ENCODE data around the gene CEP68.
A peak's percentile ranks its signal among the peaks of the same experiment; 100 is the strongest.
"Not testable (repeated sequence)": the region's sequence is repeated elsewhere in the genome, so short reads cannot be mapped to it uniquely, and the experiment has no call there.

CEP68 gene

GRCh38 chr2:65056215-65057053 is at the start of gene CEP68:
TSS of gene CEP68 (plus strand) at chr2:65056416. CDS start at chr2:65069445, 13,029 bp downstream.
- Mint-ChIP-seq H3K4me1 (ENCODE audit: low read depth) (peaks cover 69% of the 10 kb centered on the region), H3K36me3 (no peaks in the 10 kb centered on the region), H3K27ac (peak within 1 kb of the TSS; percentile 93), H3K9me3 (ENCODE audit: low read depth) (no peaks in the 10 kb centered on the region), H3K27me3 (no peaks in the 10 kb centered on the region), H3K4me3 (peak within 1 kb of the TSS; percentile 96)

- H3K4me1 Mint-ChIP-seq (ENCODE audit: low read depth) = peaks cover 5% of the 10 kb centered on the region
- H3K27me3 Mint-ChIP-seq = no peaks in the 10 kb centered on the region
- no peaks in the 10 kb centered on the region for H3K9me3 Mint-ChIP-seq (ENCODE audit: low read depth)
- H3K4me3 Mint-ChIP-seq = no peak overlapping the region
- no peak overlapping the region for H3K27ac Mint-ChIP-seq
- H3K36me3 Mint-ChIP-seq = peaks cover 9% of the 10 kb centered on the region
Observed at GRCh38 chr2:65013776-65014175, 42.4 kb upstream of the CEP68 start.

GRCh38 chr2:65015731-65016130 is 40.5 kb upstream of the CEP68 start:
- H3K36me3 Mint-ChIP-seq = peaks cover 10% of the 10 kb centered on the region
- H3K9me3 Mint-ChIP-seq (ENCODE audit: low read depth) = no peaks in the 10 kb centered on the region
- H3K4me3 Mint-ChIP-seq = no peak overlapping the region
- H3K4me1 Mint-ChIP-seq (ENCODE audit: low read depth) = peaks cover 5% of the 10 kb centered on the region
- H3K27me3 Mint-ChIP-seq = no peaks in the 10 kb centered on the region
- no peak overlapping the region for H3K27ac Mint-ChIP-seq

GRCh38 chr2:65016789-65017188 is 39.4 kb upstream of the CEP68 start:
- H3K27me3 Mint-ChIP-seq = no peaks in the 10 kb centered on the region
- no peak overlapping the region for H3K27ac Mint-ChIP-seq
- peaks cover 5% of the 10 kb centered on the region for H3K4me1 Mint-ChIP-seq (ENCODE audit: low read depth)
- H3K4me3 Mint-ChIP-seq = no peak overlapping the region
- H3K9me3 Mint-ChIP-seq (ENCODE audit: low read depth) = no peaks in the 10 kb centered on the region
- peaks cover 10% of the 10 kb centered on the region for H3K36me3 Mint-ChIP-seq

GRCh38 chr2:65017335-65017734 is 38.9 kb upstream of the CEP68 start:
- H3K27me3 Mint-ChIP-seq = no peaks in the 10 kb centered on the region
- H3K4me3 Mint-ChIP-seq = no peak overlapping the region

GRCh38 chr2:65018141-65018582 is 38.1 kb upstream of the CEP68 start:
- H3K36me3 Mint-ChIP-seq = peaks cover 13% of the 10 kb centered on the region
- H3K27ac Mint-ChIP-seq = no peak overlapping the region
- no peaks in the 10 kb centered on the region for H3K9me3 Mint-ChIP-seq (ENCODE audit: low read depth)
- peaks cover 5% of the 10 kb centered on the region for H3K4me1 Mint-ChIP-seq (ENCODE audit: low read depth)
- H3K27me3 Mint-ChIP-seq = no peaks in the 10 kb centered on the region
- no peak overlapping the region for H3K4me3 Mint-ChIP-seq

More at GRCh38 chr2:65017335-65017734, 38.9 kb upstream of the CEP68 start:
- Mint-ChIP-seq H3K36me3 (peaks cover 10% of the 10 kb centered on the region), H3K27ac (no peak overlapping the region), H3K9me3 (ENCODE audit: low read depth) (no peaks in the 10 kb centered on the region), H3K4me1 (ENCODE audit: low read depth) (peaks cover 5% of the 10 kb centered on the region)

- Mint-ChIP-seq H3K27ac (no peak overlapping the region), H3K36me3 (peaks cover 12% of the 10 kb centered on the region), H3K27me3 (no peaks in the 10 kb centered on the region), H3K4me1 (ENCODE audit: low read depth) (peaks cover under 1% of the 10 kb centered on the region), H3K4me3 (no peak overlapping the region), H3K9me3 (ENCODE audit: low read depth) (no peaks in the 10 kb centered on the region)
Observed at GRCh38 chr2:65019010-65019409, 37.2 kb upstream of the CEP68 start.

- Mint-ChIP-seq H3K4me1 (ENCODE audit: low read depth) (no peaks in the 10 kb centered on the region), H3K27ac (no peak overlapping the region), H3K4me3 (no peak overlapping the region), H3K36me3 (peaks cover 14% of the 10 kb centered on the region), H3K27me3 (no peaks in the 10 kb centered on the region), H3K9me3 (ENCODE audit: low read depth) (no peaks in the 10 kb centered on the region)
Observed at GRCh38 chr2:65019675-65020195, 36.5 kb upstream of the CEP68 start.

GRCh38 chr2:65020251-65020650 is 36.0 kb upstream of the CEP68 start:
- not testable (repeated sequence) for H3K4me1 Mint-ChIP-seq (ENCODE audit: low read depth); H3K27ac Mint-ChIP-seq; H3K9me3 Mint-ChIP-seq (ENCODE audit: low read depth); H3K4me3 Mint-ChIP-seq; H3K27me3 Mint-ChIP-seq
- peaks cover 14% of the 10 kb centered on the region for H3K36me3 Mint-ChIP-seq

- H3K27me3 Mint-ChIP-seq = no peaks in the 10 kb centered on the region
- H3K4me3 Mint-ChIP-seq = no peak overlapping the region
- no peaks in the 10 kb centered on the region for H3K9me3 Mint-ChIP-seq (ENCODE audit: low read depth)
- H3K27ac Mint-ChIP-seq = no peak overlapping the region
- H3K36me3 Mint-ChIP-seq = peaks cover 14% of the 10 kb centered on the region
- H3K4me1 Mint-ChIP-seq (ENCODE audit: low read depth) = no peaks in the 10 kb centered on the region
Observed at GRCh38 chr2:65020943-65021528, 35.2 kb upstream of the CEP68 start.

GRCh38 chr2:65021709-65022108 is 34.5 kb upstream of the CEP68 start:
- Mint-ChIP-seq H3K9me3 (ENCODE audit: low read depth) (no peaks in the 10 kb centered on the region), H3K36me3 (peaks cover 14% of the 10 kb centered on the region), H3K27ac (no peak overlapping the region), H3K4me1 (ENCODE audit: low read depth) (no peaks in the 10 kb centered on the region), H3K27me3 (no peaks in the 10 kb centered on the region), H3K4me3 (no peak overlapping the region)

- Mint-ChIP-seq H3K4me3 (no peak overlapping the region), H3K27ac (no peak overlapping the region), H3K4me1 (ENCODE audit: low read depth) (no peaks in the 10 kb centered on the region), H3K27me3 (no peaks in the 10 kb centered on the region), H3K9me3 (ENCODE audit: low read depth) (no peaks in the 10 kb centered on the region), H3K36me3 (peaks cover 14% of the 10 kb centered on the region)
Observed at GRCh38 chr2:65022189-65022588, 34.0 kb upstream of the CEP68 start.

- Mint-ChIP-seq H3K4me1 (ENCODE audit: low read depth) (no peaks in the 10 kb centered on the region), H3K9me3 (ENCODE audit: low read depth) (no peaks in the 10 kb centered on the region), H3K4me3 (no peak overlapping the region), H3K27ac (no peak overlapping the region), H3K27me3 (no peaks in the 10 kb centered on the region), H3K36me3 (peaks cover 15% of the 10 kb centered on the region)
Observed at GRCh38 chr2:65023742-65024141, 32.5 kb upstream of the CEP68 start.

- H3K4me3 Mint-ChIP-seq = no peak overlapping the region
- no peaks in the 10 kb centered on the region for H3K9me3 Mint-ChIP-seq (ENCODE audit: low read depth)
- H3K36me3 Mint-ChIP-seq = peaks cover 12% of the 10 kb centered on the region
- H3K27ac Mint-ChIP-seq = no peak overlapping the region
- H3K27me3 Mint-ChIP-seq = no peaks in the 10 kb centered on the region
- no peaks in the 10 kb centered on the region for H3K4me1 Mint-ChIP-seq (ENCODE audit: low read depth)
Observed at GRCh38 chr2:65024149-65024829, 31.9 kb upstream of the CEP68 start.
